GM20431 (cell line): Measurements from ENCODE around the gene ELN.

Source experiments
- in situ Hi-C: fragments of 300-500 bp; cut with MseI, MboI; formaldehyde crosslinking; loops from one replicate; pipeline ENCODE4 v1.15.0; 2020; ENCODE audit warnings: low sequenced_read_pairs; ENCODE audit not compliant: unreplicated experiment

The ELN gene

DNA sequence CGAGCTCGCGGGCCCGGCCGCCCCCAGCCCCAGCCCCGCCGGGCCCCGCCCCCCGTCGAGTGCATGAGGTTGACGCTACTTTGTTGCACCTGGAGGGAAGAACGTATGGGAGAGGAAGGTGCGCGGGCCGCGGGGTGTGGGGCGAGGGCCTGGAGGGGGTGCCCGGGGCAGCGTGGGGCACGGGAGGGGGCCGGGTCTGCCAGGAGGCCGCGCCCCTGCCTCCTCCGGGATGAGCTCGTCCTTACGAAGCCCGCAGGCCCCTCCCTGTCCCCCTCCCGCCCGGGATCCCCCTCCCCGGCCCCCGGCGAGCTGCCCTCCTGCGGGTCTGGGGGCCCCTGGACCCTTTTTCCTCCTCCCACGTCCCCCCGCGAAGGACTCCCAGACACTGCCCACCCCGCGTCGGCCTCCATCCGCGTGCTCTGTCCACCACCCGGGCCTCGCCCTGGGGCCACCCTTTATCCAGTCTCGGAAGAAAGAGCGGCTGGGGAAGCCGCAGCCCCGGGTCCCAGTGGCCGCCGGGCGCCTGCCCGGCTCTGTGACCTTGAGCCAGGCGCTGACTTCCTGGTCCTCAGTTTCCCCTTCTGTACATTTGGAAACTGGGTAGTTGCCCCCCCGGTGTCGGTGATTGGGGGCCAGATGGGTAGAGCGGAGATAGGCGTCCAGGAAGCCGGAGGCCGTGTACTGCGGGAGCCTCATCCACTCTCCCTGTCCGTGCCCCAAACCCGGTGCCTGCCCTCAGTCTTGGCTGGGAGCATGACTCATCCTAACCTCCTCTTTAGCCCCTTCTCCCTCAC is 56.2 kb downstream of the ELN start:
- in situ Hi-C loops, result no loop called here

DNA sequence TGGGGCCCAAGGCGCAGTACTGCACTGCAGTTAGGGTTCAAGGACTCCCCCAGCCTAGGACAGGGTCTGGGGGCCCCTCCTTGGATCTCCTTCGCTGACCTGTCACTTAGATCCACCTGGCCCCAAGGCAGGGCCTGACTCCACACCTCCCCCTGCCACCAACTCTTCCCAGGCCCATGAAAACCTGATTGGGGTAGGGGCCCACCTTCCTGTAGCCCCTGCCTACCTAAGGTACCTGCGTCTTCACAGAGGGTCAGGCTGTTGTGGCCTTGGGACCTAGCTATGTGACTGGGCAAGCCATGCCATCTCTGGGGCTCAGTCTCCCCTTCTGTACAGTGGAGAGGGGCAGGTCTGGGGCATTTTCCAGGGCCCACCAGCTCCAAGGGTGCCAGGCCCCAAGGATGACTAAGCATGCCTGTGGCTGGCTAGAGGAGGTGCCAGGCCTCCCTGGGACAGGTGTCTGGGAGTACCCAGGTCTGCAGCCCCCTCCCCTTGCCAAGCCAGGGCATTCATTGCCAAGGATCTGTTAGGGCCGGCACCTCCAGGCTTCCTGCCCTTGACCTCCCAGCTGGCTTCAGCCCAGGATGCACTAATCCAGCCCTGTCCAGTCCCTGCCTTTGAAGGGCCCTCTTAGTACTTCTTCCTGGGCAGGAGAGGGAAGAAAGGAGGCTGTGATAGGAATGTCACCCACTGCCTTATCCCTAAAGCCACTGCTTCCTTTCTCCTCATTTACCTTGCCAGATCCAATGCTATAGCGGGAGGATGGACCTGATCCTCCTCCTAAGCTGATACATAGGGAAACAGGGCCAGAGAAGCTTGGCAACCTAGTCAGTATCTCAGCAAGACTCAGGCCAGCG is 57.0 kb downstream of the ELN start:
- in situ Hi-C loops, result no loop called here

DNA sequence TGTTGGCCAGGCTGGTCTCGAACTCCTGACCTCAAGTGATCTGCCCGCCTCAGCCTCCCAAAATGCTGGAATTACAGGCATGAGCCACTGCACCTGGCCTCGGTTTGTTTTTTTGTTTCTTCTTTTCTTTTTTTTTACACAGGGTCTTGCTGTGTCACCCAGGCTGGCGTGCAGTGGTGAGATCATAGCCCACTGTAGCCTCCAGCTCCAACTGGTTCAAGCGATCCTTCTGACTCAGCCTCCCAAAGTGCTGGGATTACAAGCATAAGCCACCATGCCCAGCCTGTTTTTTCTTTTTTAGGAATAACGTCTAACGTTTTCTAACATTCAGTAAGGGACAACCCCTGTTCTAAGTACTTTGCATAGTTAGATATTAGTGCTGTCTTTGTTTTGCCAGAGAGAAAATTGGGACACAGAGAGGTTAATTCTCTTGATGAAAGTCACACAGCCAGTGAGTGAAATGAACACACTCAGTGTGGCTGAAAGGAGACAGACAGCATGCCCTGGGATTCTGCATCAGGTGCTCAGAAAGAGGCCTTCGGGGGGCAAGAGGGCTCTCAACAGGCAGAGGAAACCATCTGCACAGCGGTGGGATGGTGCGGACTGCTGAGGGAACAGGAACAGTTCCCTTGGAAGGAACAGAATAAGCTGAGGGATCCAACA is 59.9 kb downstream of the ELN start:
- in situ Hi-C loops, result no loop called here

DNA sequence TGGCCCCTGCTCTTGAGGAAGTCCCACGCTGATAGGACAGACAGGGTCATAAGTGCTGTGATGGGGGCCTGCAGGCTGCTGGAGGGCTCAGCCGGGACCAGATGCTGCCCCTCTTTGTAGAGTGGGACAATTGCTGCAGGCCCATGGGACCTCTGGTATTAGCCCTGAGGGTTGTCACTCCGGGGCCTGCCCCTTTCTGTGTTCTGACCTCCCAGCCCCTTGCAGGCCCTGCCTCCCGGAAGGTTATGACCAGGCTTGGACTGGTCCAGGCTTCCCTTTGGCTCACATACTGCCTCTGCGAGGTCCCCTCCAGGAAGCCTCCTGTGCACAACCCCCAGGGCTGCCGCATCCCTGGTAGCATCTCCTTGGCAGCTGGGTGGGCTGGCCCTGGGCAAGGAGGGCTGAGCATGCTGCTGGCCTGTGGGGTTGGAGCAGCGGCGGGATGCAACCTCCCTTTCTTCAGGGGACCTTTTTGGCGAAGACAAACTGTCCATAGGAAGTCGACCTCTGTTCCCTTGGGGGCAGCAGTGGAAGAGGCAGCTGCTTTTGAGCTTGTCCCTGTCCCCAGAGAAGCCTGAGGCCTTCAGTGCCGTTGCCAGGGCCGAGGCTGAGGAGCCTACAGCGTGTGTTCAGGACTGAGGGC is 64.5 kb downstream of the ELN start:
- in situ Hi-C loops, result no loop called here

DNA sequence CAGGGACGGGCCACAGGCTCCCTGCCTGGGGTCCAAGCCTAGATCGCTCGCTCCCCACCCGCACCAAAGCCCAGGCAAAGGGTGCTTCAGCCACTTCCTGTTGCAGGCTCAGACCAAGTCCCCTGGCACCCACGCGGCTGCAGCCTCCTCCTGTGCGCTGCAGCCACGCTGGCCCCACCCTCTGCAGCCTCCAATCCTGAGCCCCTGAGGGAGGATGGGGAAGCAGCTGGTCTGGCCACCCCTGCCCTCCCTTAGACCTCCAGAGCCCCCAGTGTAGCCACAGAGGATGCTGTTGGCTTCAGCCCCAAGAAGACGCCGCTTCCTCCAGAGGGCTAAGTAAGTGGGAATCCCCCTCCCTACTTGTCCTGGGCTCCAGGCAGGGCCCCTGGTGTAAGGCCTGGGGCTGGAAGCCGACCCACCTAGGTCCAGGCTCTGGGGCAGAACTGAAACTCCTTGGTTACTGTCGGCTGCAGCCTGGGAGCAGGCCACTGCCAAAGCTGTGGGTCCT is 65.0 kb downstream of the ELN start:
- in situ Hi-C loops, result no loop called here

DNA sequence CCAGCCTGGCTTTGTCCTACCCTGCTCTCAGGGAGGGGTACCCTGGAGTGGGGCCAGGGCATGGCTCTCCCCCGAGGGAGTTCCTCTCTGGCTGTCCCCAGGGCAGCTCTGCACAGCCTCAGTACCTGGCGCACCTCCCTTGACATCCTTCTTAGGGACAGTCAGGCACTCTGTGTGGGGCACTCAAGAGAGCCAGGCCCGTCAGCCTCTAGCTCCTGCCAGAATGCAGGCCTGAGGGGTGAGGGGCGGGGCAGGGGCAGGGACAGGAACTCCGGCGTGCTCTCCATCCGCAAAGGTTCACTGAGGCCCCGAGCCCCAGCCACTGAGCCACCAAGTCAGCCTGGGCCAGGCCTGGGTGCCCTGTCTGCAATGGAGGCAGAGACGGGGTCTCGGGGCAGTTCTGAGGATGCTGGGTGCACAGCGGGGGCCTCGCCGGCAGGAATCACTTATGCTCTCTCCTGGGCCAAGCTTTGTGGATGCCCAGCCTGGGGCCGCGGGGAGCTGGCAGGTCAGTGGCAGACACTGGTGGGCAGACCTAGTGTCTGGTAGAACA is 65.8 kb downstream of the ELN start:
- in situ Hi-C loops, result no loop called here

DNA sequence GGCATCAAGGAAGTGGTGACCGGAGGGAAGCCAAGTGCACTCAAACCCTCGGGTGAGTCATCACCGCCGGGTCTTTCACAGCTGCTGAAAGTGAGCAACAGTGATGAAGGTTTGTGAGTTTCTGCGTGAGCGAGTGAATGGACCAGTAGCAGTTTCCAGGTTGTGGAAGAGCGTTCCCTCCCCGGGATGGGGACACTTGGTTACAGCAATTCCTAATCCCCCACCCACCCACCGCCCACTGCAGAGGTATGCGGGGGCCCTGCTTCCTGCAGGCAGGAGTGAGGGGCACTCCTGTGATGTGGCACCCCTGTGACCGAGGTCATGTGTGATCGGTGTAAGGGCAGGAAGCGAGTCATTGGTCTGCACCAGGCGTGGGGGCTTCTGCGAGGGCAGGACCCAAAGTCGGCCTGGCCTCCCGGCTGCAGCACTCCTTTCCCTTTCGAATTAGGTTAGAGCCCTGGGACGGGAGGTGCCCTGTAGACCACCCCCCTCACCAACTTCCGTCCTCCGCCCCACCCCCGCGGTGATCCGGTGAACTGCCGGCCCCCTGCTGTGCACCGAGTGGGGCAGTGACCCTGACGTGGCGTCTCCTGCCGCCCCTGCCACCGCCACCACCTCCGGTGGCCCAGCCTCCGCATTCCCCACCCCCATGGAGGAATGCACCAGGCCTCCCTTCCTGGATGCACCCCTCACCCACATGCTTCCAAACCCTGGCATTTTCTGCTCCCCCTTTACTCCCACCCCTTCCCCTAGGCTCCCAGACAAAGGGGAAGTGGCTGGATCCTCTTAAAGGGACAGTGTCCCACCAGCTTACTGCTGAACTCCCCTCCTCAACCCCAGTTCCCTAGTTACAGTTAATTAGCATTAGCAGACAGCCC is 66.5 kb downstream of the ELN start:
- in situ Hi-C loops, result no loop called here

DNA sequence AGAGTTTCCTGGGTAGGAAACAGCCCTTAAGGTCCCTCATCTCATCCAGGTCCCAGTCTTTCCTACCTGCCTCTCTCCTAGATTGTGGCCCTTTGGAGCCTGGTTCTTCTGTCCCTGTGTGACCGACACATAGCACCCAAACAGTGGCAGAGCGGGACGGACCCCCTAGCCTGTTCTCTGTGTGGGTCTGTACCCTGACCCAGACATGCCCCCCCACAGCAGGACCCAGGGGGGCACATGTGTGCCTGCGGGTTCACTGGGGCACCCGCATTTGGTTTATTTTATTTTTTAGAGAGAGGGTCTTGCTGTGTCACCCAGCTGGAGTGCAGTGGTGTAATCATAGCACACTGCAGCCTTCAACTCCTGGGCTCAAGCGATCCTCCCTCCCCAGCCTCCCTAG is 67.2 kb downstream of the ELN start:
- in situ Hi-C loops, result no loop called here

DNA sequence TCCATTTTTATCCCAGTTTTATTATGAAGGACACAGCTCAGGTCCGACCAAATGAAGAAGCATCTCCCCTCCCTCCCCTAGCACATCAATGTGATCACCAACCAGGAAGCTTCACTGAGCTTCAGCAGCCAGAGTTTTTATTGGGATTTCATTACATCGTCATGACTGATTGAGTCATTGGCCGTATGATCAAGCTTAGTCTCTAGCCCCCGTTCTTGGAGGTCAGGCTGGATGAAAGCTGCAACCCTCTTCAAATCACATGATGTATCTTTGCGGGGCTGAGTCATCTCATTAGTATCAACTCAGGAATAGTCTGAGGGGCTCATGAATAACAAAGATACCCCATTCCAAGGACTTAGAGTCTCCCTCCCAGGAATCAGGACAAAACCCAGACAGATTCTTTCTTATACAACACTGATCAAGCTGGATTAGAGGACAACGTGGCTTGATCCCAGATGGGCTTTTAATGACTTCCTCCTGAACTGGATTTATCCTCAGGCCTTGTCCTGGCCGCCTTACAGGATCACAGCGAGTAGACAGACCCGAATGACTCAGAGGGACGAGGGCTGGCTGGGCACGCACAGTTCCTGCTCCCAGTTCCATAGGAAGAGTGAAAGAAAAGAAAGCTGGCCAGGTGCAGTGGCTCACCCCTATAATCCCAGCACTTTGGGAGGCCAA is 70.1 kb downstream of the ELN start:
- in situ Hi-C loops, result no loop called here

DNA sequence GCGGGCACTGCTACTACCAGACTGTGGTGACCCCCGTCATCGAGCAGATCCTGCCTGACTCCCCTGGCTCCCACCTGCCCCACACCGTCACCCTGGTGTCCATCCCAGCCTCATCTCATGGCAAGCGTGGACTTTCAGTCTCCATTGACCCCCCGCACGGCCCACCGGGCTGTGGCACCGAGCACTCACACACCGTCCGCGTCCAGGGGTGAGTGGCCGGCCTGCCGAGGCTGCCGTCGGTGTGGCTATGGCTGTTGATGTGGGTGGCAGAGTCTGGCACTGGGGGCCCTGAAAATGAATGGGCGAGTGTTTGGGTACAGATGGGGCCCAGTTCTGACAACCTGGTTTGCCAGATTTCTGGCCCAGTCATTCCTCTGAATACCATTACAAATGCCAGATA is 71.1 kb downstream of the ELN start:
- in situ Hi-C loops, result no loop called here

DNA sequence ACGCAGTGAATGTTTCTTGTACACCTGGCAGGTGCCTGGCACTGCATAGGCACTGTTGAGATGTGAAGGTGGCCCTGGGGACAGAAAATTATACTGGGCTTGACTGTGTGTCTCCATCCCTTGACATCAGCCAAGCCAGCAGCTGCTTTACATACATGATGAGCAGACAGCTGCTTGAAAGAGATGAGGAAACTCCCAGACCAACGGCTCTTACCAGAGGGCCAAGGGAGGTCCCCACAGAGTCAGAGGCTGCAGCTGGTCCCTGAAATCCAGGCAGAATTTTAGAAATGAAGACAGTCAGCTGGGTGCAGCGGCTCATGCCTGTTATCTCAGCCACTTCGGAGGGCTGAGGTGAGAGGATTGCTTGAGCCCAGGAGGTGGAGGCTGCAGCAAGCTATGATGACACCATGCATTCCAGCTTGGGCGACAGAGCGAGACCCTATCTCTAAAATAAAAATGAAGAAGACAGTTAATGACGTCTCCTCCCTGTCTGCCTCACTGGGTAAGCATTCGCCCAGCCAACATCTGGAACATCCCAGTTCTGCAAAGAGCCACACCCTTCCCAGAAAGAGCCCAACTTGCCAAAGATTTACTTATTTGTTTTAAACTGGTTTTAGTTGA is 73.2 kb downstream of the ELN start:
- in situ Hi-C loops, result no loop called here

DNA sequence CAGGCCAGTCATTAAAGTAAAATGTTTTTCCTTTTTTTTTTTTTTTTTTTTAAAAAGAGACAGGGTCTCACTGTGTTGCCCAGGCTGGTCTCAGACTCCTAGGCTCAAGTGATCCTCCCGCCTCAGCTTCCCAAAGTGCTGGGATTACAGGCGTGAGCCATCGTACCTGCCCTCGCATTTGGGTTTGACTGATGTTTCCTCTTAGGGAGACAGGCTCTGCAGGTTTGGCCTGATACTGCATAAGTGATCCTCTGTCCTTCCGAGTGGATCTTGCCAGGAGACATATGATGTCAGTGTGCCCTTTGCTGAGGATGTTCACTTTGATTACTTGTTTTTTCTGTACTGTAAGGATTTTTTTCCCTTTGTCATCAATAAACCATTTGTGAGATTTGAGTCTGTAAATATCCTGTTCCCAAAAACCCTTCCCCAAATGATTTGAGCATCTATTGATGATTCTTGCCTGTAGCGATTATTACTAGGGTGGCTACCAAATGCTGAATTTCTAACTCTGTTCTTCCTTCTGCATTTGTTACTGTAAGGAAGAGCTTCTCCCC is 75.3 kb downstream of the ELN start:
- in situ Hi-C loops, result no loop called here

DNA sequence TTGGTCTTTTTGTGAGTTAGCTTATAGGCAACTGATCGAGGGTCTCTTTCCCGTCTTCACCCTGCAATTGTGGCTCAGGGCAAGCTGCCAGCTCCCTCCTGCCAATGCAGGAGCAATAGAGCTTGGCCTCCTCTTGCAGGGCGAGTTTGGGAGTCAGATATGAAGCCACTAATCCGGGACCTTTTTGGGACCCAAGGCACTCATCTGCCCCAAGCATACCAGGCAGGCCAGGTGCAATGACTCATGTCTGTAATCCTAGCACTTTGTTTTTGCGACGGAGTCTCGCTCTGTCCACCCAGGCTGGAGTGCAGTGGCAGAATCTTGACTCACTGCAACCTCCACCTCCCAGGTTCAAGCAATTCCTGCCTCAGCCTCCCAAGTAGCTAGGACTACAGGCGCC is 76.7 kb downstream of the ELN start:
- in situ Hi-C loops, result no loop called here

DNA sequence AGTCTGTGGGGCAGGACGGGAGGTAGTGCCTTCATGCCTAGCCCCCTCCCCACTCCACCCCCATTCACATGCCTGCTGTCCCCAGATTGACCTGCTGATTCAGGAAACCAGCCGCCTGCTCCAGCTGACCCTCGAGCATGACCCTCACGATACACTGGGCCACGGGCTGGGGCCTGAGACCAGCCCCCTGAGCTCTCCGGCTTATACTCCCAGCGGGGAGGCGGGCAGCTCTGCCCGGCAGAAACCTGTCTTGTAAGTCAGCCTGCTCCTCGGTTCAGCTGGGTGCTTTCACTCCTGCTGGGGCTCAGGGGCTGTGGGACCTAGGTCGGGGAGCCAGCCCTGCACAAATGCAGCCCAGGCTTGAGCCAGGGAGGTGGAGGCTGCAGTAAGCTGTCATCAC is 78.0 kb downstream of the ELN start:
- in situ Hi-C loops, result no loop called here

DNA sequence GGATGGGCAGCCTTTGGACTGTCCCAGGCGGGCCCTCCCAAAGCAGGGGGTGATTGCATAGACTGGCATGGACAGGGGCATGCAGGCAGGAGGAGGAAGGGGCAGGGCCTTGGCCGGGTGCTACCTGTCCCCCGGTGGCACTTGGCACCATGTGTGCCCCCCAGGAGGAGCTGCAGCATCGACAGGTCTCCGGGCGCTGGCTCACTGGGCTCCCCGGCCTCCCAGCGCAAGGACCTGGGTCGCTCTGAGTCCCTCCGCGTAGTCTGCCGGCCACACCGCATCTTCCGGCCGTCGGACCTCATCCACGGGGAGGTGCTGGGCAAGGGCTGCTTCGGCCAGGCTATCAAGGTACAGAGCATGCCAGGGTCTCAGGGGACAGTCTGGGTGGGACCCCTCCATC is 78.9 kb downstream of the ELN start:
- in situ Hi-C loops, result no loop called here

DNA sequence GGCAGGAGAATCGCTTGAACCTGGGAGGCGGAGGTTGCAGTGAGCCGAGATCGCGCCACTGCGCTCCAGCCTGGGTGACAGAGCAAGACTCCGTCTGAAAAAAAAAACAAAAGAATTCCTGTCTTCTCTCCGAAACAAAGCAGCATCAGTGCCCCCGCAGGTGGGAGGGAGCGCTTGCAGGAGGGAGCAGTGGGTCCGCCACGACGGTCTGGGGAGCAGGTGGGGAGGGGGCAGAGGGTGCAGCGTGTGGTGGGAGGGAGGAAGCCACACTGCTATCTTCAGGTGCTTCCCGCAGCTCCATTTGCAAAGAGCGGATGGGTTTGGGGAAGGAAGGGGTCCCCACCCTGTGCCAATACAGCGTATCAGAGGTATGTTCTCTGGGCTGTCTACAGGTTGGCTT is 87.4 kb downstream of the ELN start:
- in situ Hi-C loops, result no loop called here

DNA sequence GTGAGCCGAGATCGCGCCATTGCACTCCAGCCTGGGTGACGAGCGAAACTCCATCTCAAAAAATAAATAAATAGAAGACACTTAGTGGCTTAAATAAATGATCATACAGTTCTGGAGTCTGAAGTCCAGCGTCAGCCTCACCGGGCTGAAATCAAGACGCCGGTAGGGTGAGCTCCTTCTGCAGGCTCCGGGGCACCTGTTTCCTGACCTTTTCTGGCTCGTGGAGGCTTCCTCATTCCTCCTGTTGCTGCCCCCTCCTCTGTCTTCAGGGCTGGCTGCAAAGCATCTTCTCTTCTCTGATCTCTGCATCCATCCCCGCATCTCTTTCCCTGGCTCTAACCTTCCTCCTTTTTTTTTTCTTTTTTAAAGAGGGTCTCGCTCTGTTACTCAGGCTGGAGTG is 88.4 kb downstream of the ELN start:
- in situ Hi-C loops, result no loop called here
